ENCODE measurements around the gene ACKR1. TPM values are rescaled to one million over a fixed set of nuclear protein-coding genes. Genes with fewer than 3 reads are reported as not detected.

Gene ACKR1
- polyA plus RNA-seq, 1 of the 3 experiments (the other 2 are of a cell fraction): 0.02 TPM

DNA sequence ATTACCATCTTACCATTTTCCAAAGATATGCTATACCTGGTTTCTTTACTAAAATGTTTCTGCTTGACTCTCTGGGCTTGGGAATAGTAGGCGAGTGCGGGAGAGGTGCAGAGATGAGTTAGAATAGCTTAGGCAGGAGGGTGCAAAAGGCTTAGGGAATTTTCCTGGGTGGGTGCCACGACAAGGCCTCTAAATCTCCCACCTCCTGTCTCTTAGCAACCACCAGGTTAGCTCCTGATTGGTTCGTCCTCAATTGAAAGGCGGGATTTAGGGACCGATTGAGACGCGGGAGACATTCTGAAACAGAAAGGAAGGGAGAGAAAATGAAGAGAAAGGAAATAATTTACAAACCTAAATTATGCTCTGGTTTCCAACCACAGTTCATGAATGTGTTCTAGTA is 3.1 kb downstream of the ACKR1 start:
- no peak overlapping the region for H3K27ac ChIP-seq (ENCODE audit: low read depth in 2 of 2, low read length in 1 of 2)
- 57% methylated on average over 8 of the region's 8 CpGs for WGBS (ENCODE audit: low lambda C conversion rate)
- TF ChIP-seq RXRA (IDR thresholded peaks at IDR 0.05; ENCODE audit: borderline replicate concordance, low read depth) (no peak), FOXJ3 (CRISPR knock-in tag; IDR thresholded peaks at IDR 0.05) (no peak), YY1 (IDR thresholded peaks at IDR 0.05; ENCODE audit: low read depth) (no peak), FOSL2 (IDR thresholded peaks at IDR 0.05; ENCODE audit: borderline replicate concordance, low read depth) (no peak), NRF1 (IDR thresholded peaks at IDR 0.05; ENCODE audit: low read depth, low read length) (no peak), GABPA (IDR thresholded peaks at IDR 0.05; ENCODE audit: low read depth) (no peak), CHD2 (IDR thresholded peaks at IDR 0.05; ENCODE audit: low read length, partially characterized antibody) (no peak), TCF12 (IDR thresholded peaks at IDR 0.05) (no peak), GATA2 (CRISPR knock-in tag; IDR thresholded peaks at IDR 0.05) (no peak), ELF1 (IDR thresholded peaks at IDR 0.05) (no peak), RAD21 (IDR thresholded peaks at IDR 0.05; ENCODE audit: low read length) (no peak), ZBTB33 (IDR thresholded peaks at IDR 0.05; ENCODE audit: borderline replicate concordance, low read depth) (no peak), EZH2phosphoT487 (IDR thresholded peaks at IDR 0.05; ENCODE audit: borderline replicate concordance, low read depth) (no peak), FOXM1 (IDR thresholded peaks at IDR 0.05; ENCODE audit: low read depth) (no peak), SIN3A (IDR thresholded peaks at IDR 0.05; ENCODE audit: borderline replicate concordance, low read depth, low read length) (no peak), POLR2AphosphoS5 (IDR thresholded peaks at IDR 0.05; ENCODE audit: low read depth, low read length) (no peak), MEF2A (IDR thresholded peaks at IDR 0.05; ENCODE audit: borderline replicate concordance, low read depth) (no peak), NFIC (IDR thresholded peaks at IDR 0.05; ENCODE audit: borderline replicate concordance) (no peak)
- TF ChIP-seq, protein P1, sequence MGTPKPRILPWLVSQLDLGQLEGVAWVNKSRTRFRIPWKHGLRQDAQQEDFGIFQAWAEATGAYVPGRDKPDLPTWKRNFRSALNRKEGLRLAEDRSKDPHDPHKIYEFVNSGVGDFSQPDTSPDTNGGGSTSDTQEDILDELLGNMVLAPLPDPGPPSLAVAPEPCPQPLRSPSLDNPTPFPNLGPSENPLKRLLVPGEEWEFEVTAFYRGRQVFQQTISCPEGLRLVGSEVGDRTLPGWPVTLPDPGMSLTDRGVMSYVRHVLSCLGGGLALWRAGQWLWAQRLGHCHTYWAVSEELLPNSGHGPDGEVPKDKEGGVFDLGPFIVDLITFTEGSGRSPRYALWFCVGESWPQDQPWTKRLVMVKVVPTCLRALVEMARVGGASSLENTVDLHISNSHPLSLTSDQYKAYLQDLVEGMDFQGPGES (IDR thresholded peaks at IDR 0.05; ENCODE audit: low read depth, low read length): no peak
- TF ChIP-seq, protein P2, sequence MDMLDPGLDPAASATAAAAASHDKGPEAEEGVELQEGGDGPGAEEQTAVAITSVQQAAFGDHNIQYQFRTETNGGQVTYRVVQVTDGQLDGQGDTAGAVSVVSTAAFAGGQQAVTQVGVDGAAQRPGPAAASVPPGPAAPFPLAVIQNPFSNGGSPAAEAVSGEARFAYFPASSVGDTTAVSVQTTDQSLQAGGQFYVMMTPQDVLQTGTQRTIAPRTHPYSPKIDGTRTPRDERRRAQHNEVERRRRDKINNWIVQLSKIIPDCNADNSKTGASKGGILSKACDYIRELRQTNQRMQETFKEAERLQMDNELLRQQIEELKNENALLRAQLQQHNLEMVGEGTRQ (IDR thresholded peaks at IDR 0.05; ENCODE audit: borderline replicate concordance, low read depth, low read length): no peak
- no peaks in the 10 kb centered on the region for H4K20me1 ChIP-seq (ENCODE audit: insufficient read depth)
- peaks cover 27% of the 10 kb centered on the region for H3K27me3 ChIP-seq (ENCODE audit: insufficient read depth)
- H3K9me2 ChIP-seq: no peaks in the 10 kb centered on the region
- no peak for DNase-seq
- no peaks in the 10 kb centered on the region for H3F3A ChIP-seq (replicated peaks; ENCODE audit: insufficient read depth)
- H3K9ac ChIP-seq: no peak overlapping the region
- ChIA-PET POLR2A (no interaction called here), CTCF (interaction anchor here (0.8 to 26.8 kb wide), 5 partner anchors 11 to 683 kb away, joined by 3 to 660 read pairs (median 33); partner anchors contain the start of gene CADM3)
- no peaks in the 10 kb centered on the region for H3K9me3 ChIP-seq
- H3K4me3 ChIP-seq (ENCODE audit: low read depth in 2 of 2, low read length in 1 of 2): no peak overlapping the region
- no peaks in the 10 kb centered on the region; a peak in 1 of 4 replicates for H3K4me1 ChIP-seq (ENCODE audit: control insufficient read depth in 1 of 2, insufficient read depth in 2 of 2, low read depth in 1 of 2, low read length in 1 of 2)
- no peaks in the 10 kb centered on the region for H3K79me2 ChIP-seq (ENCODE audit: insufficient read depth)
- no peak overlapping the region for H2AFZ ChIP-seq (ENCODE audit: low read depth)
- H3K36me3 ChIP-seq (replicated peaks in 1 of 2; ENCODE audit: control insufficient read depth in 1 of 2, insufficient read depth in 2 of 2, low read length in 1 of 2): no peaks in the 10 kb centered on the region
- H3K4me2 ChIP-seq: no peak overlapping the region
